GM12801 (cell line): ENCODE measurements around the gene ARFGEF2.

Source experiments
- TF ChIP-seq, protein P1 (sequence below): IDR thresholded peaks from one replicate; pipeline ENCODE4 v1.5.1; 2011; ENCODE audit warnings: control low read depth; ENCODE audit not compliant: insufficient read length; ENCODE audit errors: extremely low read depth

ARFGEF2 gene

DNA sequence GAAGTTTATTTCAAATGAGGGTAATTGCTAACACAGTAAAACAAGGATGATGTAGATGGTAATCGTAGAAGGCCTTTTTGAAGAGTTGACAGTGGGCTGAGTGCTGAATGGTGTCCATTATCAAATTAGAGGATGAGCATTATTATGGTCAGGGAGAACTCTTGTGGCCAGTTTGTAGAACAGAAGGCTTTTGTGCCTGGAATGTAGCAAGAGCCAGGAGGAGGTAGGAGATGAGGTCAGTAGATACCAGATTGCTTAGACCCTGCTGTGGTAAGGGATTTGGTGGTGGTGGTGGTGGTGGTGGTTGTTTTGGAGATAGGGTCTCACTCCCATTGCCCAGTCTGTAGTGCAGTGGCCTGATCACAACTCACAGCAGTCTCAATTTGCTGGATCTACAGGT is 130.8 kb downstream of the ARFGEF2 start:
- TF ChIP-seq, protein P1, sequence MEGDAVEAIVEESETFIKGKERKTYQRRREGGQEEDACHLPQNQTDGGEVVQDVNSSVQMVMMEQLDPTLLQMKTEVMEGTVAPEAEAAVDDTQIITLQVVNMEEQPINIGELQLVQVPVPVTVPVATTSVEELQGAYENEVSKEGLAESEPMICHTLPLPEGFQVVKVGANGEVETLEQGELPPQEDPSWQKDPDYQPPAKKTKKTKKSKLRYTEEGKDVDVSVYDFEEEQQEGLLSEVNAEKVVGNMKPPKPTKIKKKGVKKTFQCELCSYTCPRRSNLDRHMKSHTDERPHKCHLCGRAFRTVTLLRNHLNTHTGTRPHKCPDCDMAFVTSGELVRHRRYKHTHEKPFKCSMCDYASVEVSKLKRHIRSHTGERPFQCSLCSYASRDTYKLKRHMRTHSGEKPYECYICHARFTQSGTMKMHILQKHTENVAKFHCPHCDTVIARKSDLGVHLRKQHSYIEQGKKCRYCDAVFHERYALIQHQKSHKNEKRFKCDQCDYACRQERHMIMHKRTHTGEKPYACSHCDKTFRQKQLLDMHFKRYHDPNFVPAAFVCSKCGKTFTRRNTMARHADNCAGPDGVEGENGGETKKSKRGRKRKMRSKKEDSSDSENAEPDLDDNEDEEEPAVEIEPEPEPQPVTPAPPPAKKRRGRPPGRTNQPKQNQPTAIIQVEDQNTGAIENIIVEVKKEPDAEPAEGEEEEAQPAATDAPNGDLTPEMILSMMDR: no peak

DNA sequence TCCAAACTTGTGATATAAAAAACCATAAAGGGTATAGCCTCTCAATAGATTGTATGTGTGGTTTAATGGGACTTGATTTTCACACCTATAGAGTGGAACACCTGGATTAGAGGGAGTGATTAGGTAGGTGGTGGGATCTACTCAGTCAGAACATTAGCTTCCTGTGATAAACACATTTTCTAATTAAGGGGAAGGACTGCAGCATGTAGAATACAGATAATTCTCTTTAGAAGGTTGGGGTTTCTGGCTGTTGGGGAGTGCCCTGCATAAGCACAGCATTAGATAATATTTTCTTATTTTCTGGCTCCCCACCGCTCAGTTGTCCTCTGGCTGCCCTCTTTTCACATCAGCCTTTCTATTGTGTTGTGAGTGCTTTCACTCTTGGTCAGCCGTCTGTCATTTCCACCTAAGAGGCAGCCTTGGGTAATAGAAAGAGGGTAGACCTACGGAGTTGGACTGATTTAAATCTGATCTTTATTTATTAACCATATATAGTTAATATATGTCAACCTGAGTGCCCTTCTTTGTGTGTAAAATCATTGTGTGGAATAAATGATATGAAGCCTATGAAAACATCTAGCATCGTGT is 132.6 kb downstream of the ARFGEF2 start:
- TF ChIP-seq, protein P1: no peak

DNA sequence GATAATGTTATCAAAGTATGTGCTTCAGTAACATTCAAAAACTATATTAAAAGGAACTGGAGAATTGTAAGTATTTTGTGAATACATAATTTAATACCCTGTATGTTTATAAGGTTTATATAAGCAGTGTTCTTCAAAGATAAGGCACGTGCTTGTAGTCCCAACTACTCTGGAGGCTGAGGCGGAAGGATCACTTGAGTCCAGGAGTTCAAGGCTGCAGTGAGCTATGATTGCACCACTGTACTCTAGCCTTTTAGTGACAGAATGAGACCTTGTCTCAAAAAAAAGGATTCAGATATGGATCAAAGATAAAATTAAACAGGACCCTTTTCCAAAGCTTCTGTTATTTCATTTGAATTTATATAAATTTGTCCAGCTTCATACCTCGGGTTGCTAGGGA is 141.8 kb downstream of the ARFGEF2 start:
- TF ChIP-seq, protein P1: no peak

DNA sequence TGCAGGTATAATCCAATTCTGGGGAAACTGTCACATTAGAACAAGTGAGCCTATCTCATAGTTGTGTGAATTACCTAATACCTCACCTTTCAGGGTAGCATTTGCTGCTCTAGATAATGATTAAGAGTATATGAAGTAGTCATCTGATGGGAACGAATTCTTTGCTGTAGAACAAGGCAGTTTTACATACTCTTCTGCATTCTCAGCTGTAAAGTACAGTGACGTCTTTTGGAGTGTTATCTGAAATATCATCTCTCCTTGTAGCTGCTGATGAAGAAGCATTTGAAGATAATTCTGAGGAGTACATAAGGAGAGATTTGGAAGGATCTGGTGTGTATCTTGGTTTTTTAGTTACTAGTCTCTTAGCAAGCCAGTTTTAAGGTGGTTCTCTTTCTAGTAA is 153.0 kb downstream of the ARFGEF2 start:
- TF ChIP-seq, protein P1: no peak

DNA sequence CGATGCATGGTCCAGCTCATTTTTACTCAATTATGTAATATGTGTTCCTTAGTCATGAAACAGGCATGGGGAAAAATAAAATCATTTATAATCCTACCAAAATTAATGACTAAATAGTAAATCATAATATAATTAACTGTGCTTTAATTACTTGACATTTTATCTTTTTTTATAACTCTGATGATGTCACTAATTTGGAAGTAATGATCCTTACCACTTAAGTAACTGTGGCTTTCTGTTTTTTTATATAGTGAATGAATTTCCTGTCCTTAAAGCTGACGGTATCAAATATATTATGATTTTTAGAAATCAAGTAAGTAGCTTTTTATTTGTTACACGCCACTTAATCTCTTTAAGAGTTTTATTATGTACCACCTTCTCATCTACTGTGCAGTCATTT is 156.8 kb downstream of the ARFGEF2 start:
- TF ChIP-seq, protein P1: no peak
